LNCaP clone FGC (cell line): ENCODE results near the gene SSR4.

Source experiments
- DNase-seq: peaks from one replicate; pipeline ENCODE4 v3.0.0-alpha.2; 2011; ENCODE audit warnings: low read depth
- H3K4me3 ChIP-seq: 2 replicates; pipeline ENCODE4 v1.5.1; 2011; ENCODE audit warnings: mild to moderate bottlenecking, low read depth, low read length, control low read depth
- TF ChIP-seq, protein P1 (sequence below): IDR thresholded peaks from 2 replicates; pipeline ENCODE4 v1.5.1; 2012; ENCODE audit warnings: mild to moderate bottlenecking; ENCODE audit not compliant: control insufficient read depth, insufficient read depth; ENCODE audit errors: extremely low read depth

The SSR4 gene

DNA sequence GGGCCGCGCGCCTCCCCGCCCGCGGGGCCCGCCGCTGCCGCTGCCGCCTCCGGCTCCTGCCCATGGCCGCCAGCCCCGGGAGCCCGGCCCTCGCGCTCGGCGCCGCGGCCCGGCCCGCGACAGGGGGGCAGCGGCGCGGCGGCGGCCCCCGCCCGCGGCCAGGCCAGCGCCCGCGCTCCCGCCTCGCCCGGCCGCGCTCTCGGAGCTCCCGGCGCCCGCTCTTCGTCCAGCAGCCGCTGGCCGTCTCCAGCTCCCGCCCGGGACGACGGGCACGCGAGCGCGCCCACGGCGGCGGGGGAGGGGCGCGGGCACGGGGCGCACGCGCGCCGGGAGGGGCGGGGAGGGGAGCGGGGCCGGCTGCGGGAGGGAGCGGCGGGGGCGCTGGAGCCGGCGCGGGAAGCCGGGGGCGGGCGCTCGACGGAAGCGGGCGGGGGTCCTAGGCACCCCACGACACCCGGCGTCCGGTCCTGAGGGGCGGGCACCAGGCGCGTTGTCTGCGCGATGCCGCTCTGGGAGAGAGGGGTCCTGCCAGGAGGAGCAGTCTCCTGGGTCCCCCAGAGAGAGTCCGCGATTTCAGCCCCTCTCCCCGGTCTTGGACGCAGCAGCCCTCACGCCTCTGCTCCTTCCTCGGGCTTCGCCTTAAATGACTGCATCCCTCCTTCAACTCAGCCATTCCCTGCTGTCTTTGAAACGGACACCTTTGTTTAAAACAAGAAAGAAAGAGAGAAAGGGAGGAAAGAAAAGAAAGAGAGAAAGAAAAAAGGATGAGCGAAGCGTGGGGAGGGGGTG, 36.4 kb downstream of the SSR4 start:
- TF ChIP-seq, protein P1, sequence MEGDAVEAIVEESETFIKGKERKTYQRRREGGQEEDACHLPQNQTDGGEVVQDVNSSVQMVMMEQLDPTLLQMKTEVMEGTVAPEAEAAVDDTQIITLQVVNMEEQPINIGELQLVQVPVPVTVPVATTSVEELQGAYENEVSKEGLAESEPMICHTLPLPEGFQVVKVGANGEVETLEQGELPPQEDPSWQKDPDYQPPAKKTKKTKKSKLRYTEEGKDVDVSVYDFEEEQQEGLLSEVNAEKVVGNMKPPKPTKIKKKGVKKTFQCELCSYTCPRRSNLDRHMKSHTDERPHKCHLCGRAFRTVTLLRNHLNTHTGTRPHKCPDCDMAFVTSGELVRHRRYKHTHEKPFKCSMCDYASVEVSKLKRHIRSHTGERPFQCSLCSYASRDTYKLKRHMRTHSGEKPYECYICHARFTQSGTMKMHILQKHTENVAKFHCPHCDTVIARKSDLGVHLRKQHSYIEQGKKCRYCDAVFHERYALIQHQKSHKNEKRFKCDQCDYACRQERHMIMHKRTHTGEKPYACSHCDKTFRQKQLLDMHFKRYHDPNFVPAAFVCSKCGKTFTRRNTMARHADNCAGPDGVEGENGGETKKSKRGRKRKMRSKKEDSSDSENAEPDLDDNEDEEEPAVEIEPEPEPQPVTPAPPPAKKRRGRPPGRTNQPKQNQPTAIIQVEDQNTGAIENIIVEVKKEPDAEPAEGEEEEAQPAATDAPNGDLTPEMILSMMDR: no peak
- no peak for DNase-seq
- no peak overlapping the region for H3K4me3 ChIP-seq

DNA sequence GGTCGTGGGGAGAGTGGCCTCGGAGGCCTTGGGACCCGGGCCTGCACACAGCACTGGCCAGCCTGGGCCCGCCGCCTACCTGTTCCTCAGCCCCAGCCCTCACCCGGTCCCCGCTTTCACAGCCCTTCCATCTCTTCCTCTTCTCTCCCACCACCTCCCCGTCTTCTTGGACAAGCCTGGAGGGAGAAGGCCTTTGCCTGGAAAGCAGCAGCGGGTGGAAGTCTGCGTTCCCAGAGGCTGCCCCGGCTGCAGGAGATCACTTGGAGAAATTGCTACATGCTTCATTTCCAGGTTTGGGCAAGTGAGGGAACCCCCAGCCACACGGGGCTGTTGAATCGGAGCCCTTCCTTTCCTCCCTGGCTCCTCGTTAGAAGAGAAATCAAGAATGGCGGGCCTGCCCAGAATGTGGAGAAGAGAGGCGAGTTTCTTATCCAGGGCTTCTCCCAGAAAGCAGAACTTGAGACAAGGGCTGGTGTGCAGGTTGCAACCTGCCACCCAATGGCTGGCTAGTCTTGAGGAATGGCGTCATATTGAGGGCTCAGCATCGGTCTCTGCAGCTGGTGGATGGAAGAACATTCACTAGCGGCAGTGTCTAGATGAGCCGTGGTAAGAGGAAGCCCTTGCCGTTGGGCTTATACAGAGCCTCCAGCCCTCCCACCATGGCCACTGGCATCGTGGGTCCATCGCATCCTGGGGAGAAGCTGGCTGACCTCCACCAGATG, 37.1 kb downstream of the SSR4 start:
- TF ChIP-seq, protein P1: no peak
- DNase-seq: no peak
- no peak overlapping the region for H3K4me3 ChIP-seq

DNA sequence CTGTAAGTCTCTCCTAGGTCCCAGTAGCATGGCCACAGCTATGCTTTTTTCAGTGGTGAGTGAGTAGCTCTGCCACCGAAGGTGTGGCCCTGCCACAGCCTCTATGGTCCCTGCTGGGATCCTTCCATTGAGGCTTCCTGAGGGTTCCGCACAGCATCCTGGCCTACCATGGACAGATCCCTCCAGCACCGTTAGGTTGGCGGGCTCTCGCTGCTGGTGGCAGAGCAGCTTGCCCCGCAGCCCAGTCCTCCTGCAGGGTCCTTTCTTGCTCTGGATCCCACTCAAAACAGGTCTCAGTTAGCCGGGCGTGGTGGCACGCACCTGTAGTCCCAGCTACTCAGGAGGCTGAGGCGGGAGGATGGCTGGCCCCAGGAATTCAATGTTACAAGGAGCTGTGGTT, 38.3 kb downstream of the SSR4 start:
- DNase-seq: no peak
- TF ChIP-seq, protein P1: no peak
- no peak overlapping the region for H3K4me3 ChIP-seq

DNA sequence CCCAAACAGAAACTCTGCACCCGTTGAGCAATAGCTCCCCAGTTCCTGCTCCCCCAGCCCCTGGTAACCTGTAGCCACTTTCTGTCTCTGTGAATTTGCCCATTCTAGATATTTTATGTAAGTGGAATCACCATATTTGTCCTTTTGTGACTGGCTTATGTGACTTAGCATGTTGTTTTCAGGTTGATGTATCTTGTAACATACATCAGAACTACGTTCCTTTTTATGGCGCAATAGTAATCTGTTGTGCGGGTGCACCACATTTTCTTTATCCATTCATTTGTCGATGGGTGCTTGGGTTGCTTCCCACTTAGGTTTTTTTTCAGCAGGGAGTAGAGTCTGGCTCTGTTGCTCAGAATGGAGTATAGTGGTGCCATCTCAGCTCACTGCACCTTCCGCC, 42.5 kb downstream of the SSR4 start:
- no peak overlapping the region for H3K4me3 ChIP-seq
- DNase-seq: no peak

DNA sequence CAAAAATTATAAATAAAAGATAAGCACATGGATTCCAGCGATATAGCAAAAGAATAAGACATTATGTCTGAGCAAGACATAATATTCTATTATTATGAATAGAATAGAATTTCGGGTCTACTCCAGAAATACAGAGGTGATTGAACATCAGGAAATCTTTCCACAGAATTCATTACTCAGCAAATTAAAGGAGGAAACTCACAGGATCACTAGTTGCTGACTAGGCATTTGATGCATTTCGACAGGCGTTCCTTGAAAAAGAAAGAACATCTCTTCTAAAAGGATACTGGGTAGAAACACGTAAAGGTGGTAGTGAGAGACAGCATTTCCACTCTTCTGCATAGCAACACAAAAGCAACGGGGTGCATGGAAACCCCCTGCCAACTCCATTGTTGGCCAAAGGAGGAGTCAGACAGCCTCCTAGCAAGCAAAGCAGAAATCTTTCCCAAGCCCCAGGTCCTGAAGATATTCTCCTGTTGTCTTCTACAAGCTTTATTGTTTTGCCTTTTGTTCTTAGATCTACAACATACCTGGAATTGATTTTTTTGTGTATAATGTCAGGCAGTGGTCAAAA, 50.1 kb downstream of the SSR4 start:
- DNase-seq: no peak
- no peak overlapping the region for H3K4me3 ChIP-seq
- TF ChIP-seq, protein P1: no peak

More for the DNA sequence above, 42.5 kb downstream of the SSR4 start:
- TF ChIP-seq, protein P1: no peak

DNA sequence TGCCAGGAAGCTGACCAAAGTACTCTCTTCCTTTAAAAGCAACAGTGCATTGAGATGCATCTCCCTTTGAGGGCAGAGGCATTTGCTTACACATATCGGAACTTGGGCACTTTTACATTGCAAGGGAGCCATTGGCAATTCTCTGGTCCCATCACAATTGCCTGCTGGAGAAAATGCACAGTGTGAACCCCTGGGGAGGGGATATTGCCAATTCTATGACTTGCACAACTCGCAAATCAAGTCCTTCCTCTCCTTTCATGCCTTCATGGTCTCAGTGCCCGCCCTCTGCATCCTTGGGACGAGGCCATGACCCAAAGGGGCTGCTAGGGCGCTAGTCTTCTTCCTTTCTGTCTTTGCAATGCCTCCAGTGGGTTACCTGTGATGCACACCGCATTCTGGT, 50.7 kb downstream of the SSR4 start:
- DNase-seq: no peak
- TF ChIP-seq, protein P1: no peak
- no peak overlapping the region for H3K4me3 ChIP-seq

DNA sequence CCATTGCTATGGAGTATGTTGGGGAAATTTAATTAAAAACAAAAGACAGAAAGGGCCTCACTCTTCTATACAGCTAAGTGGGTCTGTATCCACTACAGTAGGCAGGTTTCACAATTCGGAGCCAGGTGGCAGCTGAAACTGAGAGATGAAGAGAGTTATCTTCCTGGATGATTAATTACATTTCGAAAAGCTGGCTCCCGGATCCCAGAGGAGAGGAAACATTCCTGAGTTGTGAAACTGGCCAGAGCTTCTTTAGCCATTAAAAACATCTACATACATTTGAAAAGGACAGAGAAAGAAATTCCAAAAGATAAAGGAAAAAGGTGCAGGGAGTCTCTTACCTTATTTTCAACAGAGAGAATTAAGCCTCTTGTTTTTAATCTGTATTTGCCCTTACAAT, 51.4 kb downstream of the SSR4 start:
- TF ChIP-seq, protein P1: no peak
- no peak overlapping the region for H3K4me3 ChIP-seq
- DNase-seq: no peak
